Measurements from ENCODE around the gene IFIT1B. TPM values are rescaled to one million over a fixed set of nuclear protein-coding genes. Genes with fewer than 3 reads are reported as not detected.
A peak's percentile ranks its signal among the peaks of the same experiment; 100 is the strongest.

The IFIT1B gene
- total RNA-seq, 2 donors from 2014 or later, result not detected

DNA sequence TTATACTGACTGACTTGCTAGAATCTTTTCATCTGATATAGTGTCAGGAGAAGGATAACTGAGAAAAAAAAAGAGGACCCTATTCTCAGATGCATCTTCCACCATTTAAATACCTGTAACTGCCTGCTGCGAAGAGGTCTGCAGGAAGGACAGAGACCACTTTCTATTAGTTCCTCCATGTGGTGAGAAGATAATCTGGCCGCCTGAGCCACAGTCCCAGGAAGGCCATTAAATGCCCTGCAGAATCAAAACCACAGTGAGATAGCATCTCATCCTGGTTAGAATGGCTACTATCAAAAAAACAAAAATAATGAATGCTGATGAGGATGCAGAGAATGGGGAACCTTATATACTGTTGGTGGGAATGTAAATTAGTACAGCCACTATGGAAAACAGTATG, 19.9 kb upstream of the IFIT1B start:
- H3K9me3 ChIP-seq, result no peaks in the 10 kb centered on the region
- H3K27me3 ChIP-seq (replicated peaks; ENCODE audit: insufficient read depth), result no peaks in the 10 kb centered on the region
- no peaks in the 10 kb centered on the region for H3K36me3 ChIP-seq
- no peaks in the 10 kb centered on the region for H3K4me1 ChIP-seq (ENCODE audit: control insufficient read depth in 1 of 2, low read depth in 2 of 2)
- H3K4me3 ChIP-seq, result no peak overlapping the region
- no peak overlapping the region for H3K27ac ChIP-seq
- TF ChIP-seq, protein P1, sequence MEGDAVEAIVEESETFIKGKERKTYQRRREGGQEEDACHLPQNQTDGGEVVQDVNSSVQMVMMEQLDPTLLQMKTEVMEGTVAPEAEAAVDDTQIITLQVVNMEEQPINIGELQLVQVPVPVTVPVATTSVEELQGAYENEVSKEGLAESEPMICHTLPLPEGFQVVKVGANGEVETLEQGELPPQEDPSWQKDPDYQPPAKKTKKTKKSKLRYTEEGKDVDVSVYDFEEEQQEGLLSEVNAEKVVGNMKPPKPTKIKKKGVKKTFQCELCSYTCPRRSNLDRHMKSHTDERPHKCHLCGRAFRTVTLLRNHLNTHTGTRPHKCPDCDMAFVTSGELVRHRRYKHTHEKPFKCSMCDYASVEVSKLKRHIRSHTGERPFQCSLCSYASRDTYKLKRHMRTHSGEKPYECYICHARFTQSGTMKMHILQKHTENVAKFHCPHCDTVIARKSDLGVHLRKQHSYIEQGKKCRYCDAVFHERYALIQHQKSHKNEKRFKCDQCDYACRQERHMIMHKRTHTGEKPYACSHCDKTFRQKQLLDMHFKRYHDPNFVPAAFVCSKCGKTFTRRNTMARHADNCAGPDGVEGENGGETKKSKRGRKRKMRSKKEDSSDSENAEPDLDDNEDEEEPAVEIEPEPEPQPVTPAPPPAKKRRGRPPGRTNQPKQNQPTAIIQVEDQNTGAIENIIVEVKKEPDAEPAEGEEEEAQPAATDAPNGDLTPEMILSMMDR (IDR thresholded peaks at IDR 0.05), result no peak
- ATAC-seq (ENCODE audit: insufficient number of reproducible peaks, low FRiP score, low read depth) (no peak), DNase-seq (ENCODE audit: low spot score) (no peak)

DNA sequence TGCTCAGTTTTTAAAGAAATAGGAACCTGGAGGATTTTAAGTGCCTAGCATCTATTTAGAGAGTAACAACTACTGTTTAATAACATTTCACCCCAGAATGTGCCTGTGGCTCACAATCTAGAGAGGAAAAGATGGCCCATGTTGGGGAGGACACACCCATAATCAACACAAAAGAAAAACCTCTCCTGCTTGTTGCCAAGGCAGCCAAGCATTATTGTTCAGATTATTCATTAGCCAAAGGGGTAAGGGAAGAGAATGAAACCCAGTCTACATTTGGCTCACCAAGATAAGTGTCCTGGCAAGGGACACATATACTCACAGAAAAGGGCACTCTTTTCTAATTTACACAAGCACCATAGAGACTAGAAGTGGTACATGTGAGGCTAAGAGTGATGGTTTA, 17.7 kb upstream of the IFIT1B start:
- no peak overlapping the region for H3K4me3 ChIP-seq
- peaks cover 6 to 12% of the 10 kb centered on the region in 2 donors for H3K4me1 ChIP-seq (ENCODE audit: control insufficient read depth in 1 of 2, low read depth in 2 of 2)
- no peaks in the 10 kb centered on the region for H3K36me3 ChIP-seq
- no peak overlapping the region for H3K27ac ChIP-seq
- H3K27me3 ChIP-seq (replicated peaks; ENCODE audit: insufficient read depth), result no peaks in the 10 kb centered on the region
- TF ChIP-seq, protein P1 (IDR thresholded peaks at IDR 0.05), result no peak
- H3K9me3 ChIP-seq, result no peaks in the 10 kb centered on the region
- DNase-seq (ENCODE audit: low spot score) (no peak), ATAC-seq (ENCODE audit: insufficient number of reproducible peaks, low FRiP score, low read depth) (no peak)

DNA sequence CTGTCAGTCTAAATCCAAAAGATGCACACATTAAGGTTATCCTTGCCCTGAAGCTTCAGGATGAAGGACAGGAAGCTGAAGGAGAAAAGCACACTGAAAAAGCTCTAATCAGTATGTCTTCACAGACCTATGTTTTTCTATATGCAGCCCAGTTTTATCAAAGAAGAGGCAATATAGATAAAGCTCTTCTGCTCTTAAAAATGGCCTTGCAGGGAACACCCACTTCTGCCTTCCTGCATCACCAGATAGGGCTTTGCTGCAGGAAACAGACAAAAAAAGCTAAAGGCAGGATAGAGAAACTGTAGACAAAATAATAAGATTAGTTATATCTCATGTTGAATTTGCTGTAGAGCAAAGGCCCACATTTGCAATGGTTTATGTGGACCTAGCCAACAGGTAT, 14.9 kb upstream of the IFIT1B start:
- no peaks in the 10 kb centered on the region for H3K36me3 ChIP-seq
- no peak for ATAC-seq (ENCODE audit: insufficient number of reproducible peaks, low FRiP score, low read depth)
- TF ChIP-seq, protein P1 (IDR thresholded peaks at IDR 0.05), result no peak
- DNase-seq (ENCODE audit: low spot score), result no peak
- no peaks in the 10 kb centered on the region for H3K9me3 ChIP-seq
- H3K4me3 ChIP-seq, result no peak overlapping the region
- H3K27me3 ChIP-seq (replicated peaks; ENCODE audit: insufficient read depth), result no peaks in the 10 kb centered on the region
- no peak overlapping the region for H3K27ac ChIP-seq
- peaks cover 15 to 22% of the 10 kb centered on the region in 2 donors for H3K4me1 ChIP-seq (ENCODE audit: control insufficient read depth in 1 of 2, low read depth in 2 of 2)

DNA sequence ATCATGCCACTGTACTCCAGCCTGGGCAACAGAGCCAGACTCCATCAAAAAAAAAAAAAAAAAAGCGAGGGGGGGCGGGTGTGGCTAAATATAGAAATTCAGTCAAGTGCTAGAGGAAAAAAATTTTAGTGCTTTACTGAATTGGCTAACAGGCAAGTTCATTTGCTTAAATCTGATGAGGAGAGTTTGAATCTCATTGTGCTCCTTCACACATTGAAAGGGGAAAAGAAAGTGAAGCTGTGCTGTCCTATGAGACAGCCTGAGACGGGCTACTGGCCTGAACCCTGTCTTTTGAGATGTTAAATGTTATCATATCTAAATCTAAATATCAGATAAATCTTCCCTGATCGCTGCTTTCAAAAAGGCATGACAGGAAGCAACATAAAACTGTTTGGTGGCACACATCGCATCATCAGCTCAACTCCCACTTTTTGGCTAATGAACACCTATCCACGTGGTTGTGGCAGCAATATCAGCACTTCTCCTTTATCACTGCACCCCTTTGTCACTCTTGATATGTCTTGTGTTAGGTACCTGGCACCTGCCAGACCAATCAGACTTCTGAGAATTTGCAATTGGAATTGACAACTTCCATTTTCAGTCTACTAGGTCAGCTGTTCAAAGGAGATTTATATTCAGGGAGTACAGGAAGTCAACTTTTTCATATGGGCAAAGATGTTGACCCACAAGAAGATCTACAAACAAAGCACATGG, 14.0 kb upstream of the IFIT1B start:
- ATAC-seq (ENCODE audit: insufficient number of reproducible peaks, low FRiP score, low read depth), result no peak

DNA sequence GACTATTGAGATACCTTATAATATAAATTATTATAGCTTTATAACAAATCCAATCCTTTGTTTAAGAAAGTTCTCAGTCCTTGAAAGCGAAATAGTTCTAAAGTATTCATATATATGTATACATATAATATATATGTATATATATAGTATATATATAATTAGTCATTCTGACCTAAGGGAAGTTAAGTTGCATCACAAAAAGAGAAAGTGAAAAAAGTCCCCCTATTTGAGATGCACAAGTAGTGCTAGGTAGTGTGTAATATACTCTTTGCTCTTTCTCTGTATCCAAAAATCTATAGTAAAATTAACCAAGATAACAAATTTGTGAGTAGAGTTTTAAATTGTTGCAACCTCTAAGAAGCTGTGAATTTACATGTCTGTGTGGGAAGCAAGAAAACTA, 13.3 kb upstream of the IFIT1B start:
- TF ChIP-seq, protein P1 (IDR thresholded peaks at IDR 0.05), result no peak
- Histone ChIP-seq H3K36me3 (no peaks in the 10 kb centered on the region), H3K4me3 (no peak overlapping the region), H3K27me3 (replicated peaks; ENCODE audit: insufficient read depth) (no peaks in the 10 kb centered on the region), H3K4me1 (ENCODE audit: control insufficient read depth in 1 of 2, low read depth in 2 of 2) (peaks cover 15 to 36% of the 10 kb centered on the region in 2 donors), H3K9me3 (no peaks in the 10 kb centered on the region), H3K27ac (peak overlapping the region in 1 of 2 donors; percentile 14)
- DNase-seq (ENCODE audit: low spot score) (no peak), ATAC-seq (ENCODE audit: insufficient number of reproducible peaks, low FRiP score, low read depth) (no peak)

More for the DNA sequence above, 14.0 kb upstream of the IFIT1B start:
- Histone ChIP-seq H3K36me3 (no peaks in the 10 kb centered on the region), H3K27ac (peak overlapping the region in 1 of 2 donors; percentile 53), H3K4me1 (ENCODE audit: control insufficient read depth in 1 of 2, low read depth in 2 of 2) (peaks cover 15 to 31% of the 10 kb centered on the region in 2 donors), H3K27me3 (replicated peaks; ENCODE audit: insufficient read depth) (no peaks in the 10 kb centered on the region), H3K9me3 (no peaks in the 10 kb centered on the region), H3K4me3 (no peak overlapping the region)
- TF ChIP-seq, protein P1 (IDR thresholded peaks at IDR 0.05), result no peak
- no peak for DNase-seq (ENCODE audit: low spot score)

All from thoracic aorta (tissue), 2 donors.